Aorta (tissue), 5 donors: ENCODE measurements around the gene SH2D1B. TPM values are rescaled to one million over a fixed set of nuclear protein-coding genes. Genes with fewer than 3 reads are reported as not detected.

Experiments used
- ATAC-seq: fragments of 200-7000 bp; cut with Tn5 transposase; one replicate; pipeline ENCODE4 v1.9.1; 2022; ENCODE audit warnings: moderate library complexity; ENCODE audit not compliant: low FRiP score
- DNase-seq, 2 donors: peaks; one replicate each; pipeline ENCODE4 v3.0.0-alpha.2; 2020
- H3K27ac ChIP-seq, 2 donors: one replicate each; pipeline ENCODE4 v1.5.1; 2013; ENCODE audit warnings: low read length in 2 of 2, mild to moderate bottlenecking in 2 of 2, moderate library complexity in 2 of 2, control low read depth in 1 of 2, inconsistent platforms in 1 of 2, low read depth in 1 of 2
- H3K27me3 ChIP-seq, 2 donors: one replicate each; pipeline ENCODE4 v1.6.1; 2013; ENCODE audit warnings: control low read depth in 1 of 2, low read length in 1 of 2, mild to moderate bottlenecking in 1 of 2, moderate library complexity in 1 of 2; ENCODE audit not compliant: insufficient read depth in 2 of 2, control insufficient read depth in 1 of 2
- H3K36me3 ChIP-seq, 2 donors: one replicate each; pipeline ENCODE4 v1.6.1; 2013; ENCODE audit warnings: control low read depth in 1 of 2, low read length in 1 of 2, mild to moderate bottlenecking in 1 of 2; ENCODE audit not compliant: insufficient read depth in 2 of 2, control insufficient read depth in 1 of 2
- H3K4me1 ChIP-seq, 2 donors: one replicate each; pipeline ENCODE4 v1.6.1; 2013; ENCODE audit warnings: low read length in 2 of 2, control low read depth in 1 of 2, mild to moderate bottlenecking in 1 of 2, moderate library complexity in 1 of 2; ENCODE audit not compliant: insufficient read depth in 2 of 2, control insufficient read depth in 1 of 2
- H3K4me3 ChIP-seq, 2 donors: one replicate each; pipeline ENCODE4 v1.5.1; 2013; ENCODE audit warnings: low read length in 2 of 2, control low read depth in 1 of 2, mild to moderate bottlenecking in 1 of 2
- H3K9me3 ChIP-seq: one replicate; pipeline ENCODE4 v1.6.1; 2013; ENCODE audit warnings: mild to moderate bottlenecking, low read length; ENCODE audit not compliant: control insufficient read depth
- WGBS, 2 donors: extraction: QIAGEN DNeasy Blood & Tissue Kit; methylation state at CpG; one replicate each; pipeline ENCODE4 v1.1.7; 2013; 5-methylcytosine and 5-hydroxymethylcytosine counted together
- intact Hi-C, 2 donors: fragments of 100-400 bp; cut with DNase I; formaldehyde crosslinking; loops; one replicate each; pipeline versions ENCODE4 v1.14.2 to v1.15.0; 2022
- polyA plus RNA-seq, 2 donors: library from polyadenylated mRNA; stranded (reverse); fragments of 200-250 nt; gene quantifications; one replicate each; pipeline ENCODE4 v1.2.3, GENCODE V29; 2013
- total RNA-seq, 2 donors: library from RNA; stranded (reverse); fragmentation: NEBNext Ultra II Directional; extraction: Animal tissue kit (Norgen Biotek cat#: 25700); gene quantifications; one replicate each; pipeline ENCODE4 v1.2.1, GENCODE V29; 2021
- donor health status: healthy with polysubstance abuse.
- donor health status: Bipolar disorder and iron deficiency.
- donor health status: DM: no; HTN: no; CAD: no.
- donor health status: DM: no; HTN: no; CAD: no.
- donor health status: DM: yes; HTN: yes; CAD: no.

Gene SH2D1B
- total and polyA plus RNA-seq, 4 donors = 0.10 to 1.1 (median 0.54) TPM

GRCh38 chr1:162380061-162380846 is 31.7 kb downstream of the SH2D1B start:
- 84 to 97% methylated on average over 6 of the region's 6 CpGs for WGBS, 2 donors
- Histone ChIP-seq H3K36me3 (no peaks in the 10 kb centered on the region), H3K4me1 (no peaks in the 10 kb centered on the region), H3K4me3 (no peak overlapping the region), H3K9me3 (no peaks in the 10 kb centered on the region), H3K27me3 (no peaks in the 10 kb centered on the region), H3K27ac (no peak overlapping the region)
- DNase-seq (no peak), ATAC-seq (no peak)
- intact Hi-C loops = no loop called here

- ATAC-seq (no peak), DNase-seq (no peak)
- Histone ChIP-seq H3K9me3 (no peaks in the 10 kb centered on the region), H3K4me1 (no peaks in the 10 kb centered on the region), H3K4me3 (no peak within 1 kb of the TSS), H3K27me3 (no peaks in the 10 kb centered on the region), H3K36me3 (no peaks in the 10 kb centered on the region), H3K27ac (no peak within 1 kb of the TSS)
- intact Hi-C loops = no loop called here
- WGBS, 2 donors = 94 to 95% methylated on average over 5 of the region's 5 CpGs
Measured at GRCh38 chr1:162376691-162377090, 35.2 kb downstream of the SH2D1B start, which contains the start of gene SPATA46. Gene SPATA46, minus strand, starts transcription at chr1:162376854. Its CDS starts 64 bp downstream, at chr1:162376790.

DNA sequence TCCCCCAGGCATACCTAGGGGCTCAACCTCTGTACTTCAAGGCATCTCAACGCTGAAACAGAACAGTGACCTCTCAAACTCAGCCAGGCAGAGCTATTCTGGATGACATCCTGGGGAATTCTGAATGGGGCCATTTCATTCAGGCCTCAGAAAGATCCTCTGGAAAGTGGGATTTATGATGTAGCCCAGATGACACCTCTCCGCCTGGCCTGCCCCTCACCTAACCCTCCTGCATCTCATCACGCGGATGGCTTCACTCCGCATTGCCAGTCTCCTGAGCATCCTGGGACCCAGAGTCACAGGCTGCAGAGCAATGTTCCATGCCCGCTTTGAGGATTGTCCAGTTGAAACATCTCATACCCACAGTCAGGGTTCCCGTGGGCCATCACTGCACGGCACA is 36.5 kb downstream of the SH2D1B start:
- no peak for ATAC-seq
- DNase-seq = no peak
- Histone ChIP-seq H3K4me3 (no peak overlapping the region), H3K4me1 (no peaks in the 10 kb centered on the region), H3K36me3 (no peaks in the 10 kb centered on the region), H3K27me3 (no peaks in the 10 kb centered on the region), H3K9me3 (no peaks in the 10 kb centered on the region), H3K27ac (no peak overlapping the region)
- intact Hi-C loops = no loop called here
- WGBS, 2 donors = 81 to 83% methylated on average over 8 of the region's 8 CpGs

GRCh38 chr1:162374406-162374805 is 37.5 kb downstream of the SH2D1B start:
- Histone ChIP-seq H3K27me3 (no peaks in the 10 kb centered on the region), H3K36me3 (no peaks in the 10 kb centered on the region), H3K27ac (no peak overlapping the region), H3K4me3 (no peak overlapping the region), H3K4me1 (no peaks in the 10 kb centered on the region), H3K9me3 (no peaks in the 10 kb centered on the region)
- no peak for ATAC-seq
- 91% methylated on average over 9 of the region's 9 CpGs for WGBS, 2 donors
- DNase-seq = no peak
- intact Hi-C loops = no loop called here

GRCh38 chr1:162373541-162374260 is 38.2 kb downstream of the SH2D1B start:
- Histone ChIP-seq H3K9me3 (no peaks in the 10 kb centered on the region), H3K27me3 (no peaks in the 10 kb centered on the region), H3K4me1 (no peaks in the 10 kb centered on the region), H3K27ac (no peak overlapping the region), H3K4me3 (no peak overlapping the region), H3K36me3 (no peaks in the 10 kb centered on the region)
- DNase-seq (no peak), ATAC-seq (no peak)
- 93 to 95% methylated on average over 8 of the region's 8 CpGs for WGBS, 2 donors
- intact Hi-C loops = no loop called here

GRCh38 chr1:162373072-162373427 is 38.9 kb downstream of the SH2D1B start:
- H3K36me3 ChIP-seq = no peaks in the 10 kb centered on the region

GRCh38 chr1:162372159-162373071 is 39.5 kb downstream of the SH2D1B start:
- ATAC-seq = no peak
- H3K27me3 ChIP-seq = no peaks in the 10 kb centered on the region
- intact Hi-C loops = no loop called here
- H3K4me1 ChIP-seq = no peaks in the 10 kb centered on the region
- no peak for DNase-seq
- no peaks in the 10 kb centered on the region for H3K36me3 ChIP-seq
- no peaks in the 10 kb centered on the region for H3K9me3 ChIP-seq
- no peak overlapping the region for H3K4me3 ChIP-seq
- H3K27ac ChIP-seq = no peak overlapping the region
- 81 to 89% methylated on average over 13 of the region's 13 CpGs for WGBS, 2 donors

More at GRCh38 chr1:162373072-162373427, 38.9 kb downstream of the SH2D1B start:
- no peak for DNase-seq
- no peak overlapping the region for H3K4me3 ChIP-seq
- 83 to 92% methylated on average over 1 of the region's 1 CpG for WGBS, 2 donors
- no peaks in the 10 kb centered on the region for H3K9me3 ChIP-seq
- no peaks in the 10 kb centered on the region for H3K27me3 ChIP-seq
- intact Hi-C loops = no loop called here
- ATAC-seq = no peak
- H3K27ac ChIP-seq = no peak overlapping the region
- no peaks in the 10 kb centered on the region for H3K4me1 ChIP-seq

GRCh38 chr1:162371611-162372010 is 40.3 kb downstream of the SH2D1B start:
- H3K36me3 ChIP-seq = no peaks in the 10 kb centered on the region
- no peaks in the 10 kb centered on the region for H3K9me3 ChIP-seq
- no peak for ATAC-seq
- intact Hi-C loops = no loop called here
- H3K27me3 ChIP-seq = no peaks in the 10 kb centered on the region
- H3K27ac ChIP-seq = no peak overlapping the region
- WGBS, 2 donors = 73 to 75% methylated on average over 6 of the region's 6 CpGs
- no peak overlapping the region for H3K4me3 ChIP-seq
- DNase-seq = no peak
- H3K4me1 ChIP-seq = no peaks in the 10 kb centered on the region
